K562 (cell line): ENCODE data around the gene PODN. TPM values are rescaled to one million over a fixed set of nuclear protein-coding genes. Genes with fewer than 3 reads are reported as not detected.

ENCODE experiments used
- ARID2 ChIP-seq: fragments of 450-650 bp; IDR thresholded peaks from 2 replicates; pipeline ENCODE4 v1.6.1; 2017; ENCODE audit warnings: antibody characterized with exemption, mild to moderate bottlenecking
- BCOR ChIP-seq: fragments of 450-650 bp; IDR thresholded peaks from 2 replicates; pipeline ENCODE4 v1.6.1; 2016
- CBX3 ChIP-seq, 2 experiments: IDR thresholded peaks; 1 replicate in 1 of 2; 2 replicates in 1 of 2; pipeline ENCODE4 v1.6.1; 2012; ENCODE audit warnings: inconsistent platforms in 2 of 2, low read length in 2 of 2, borderline replicate concordance in 1 of 2, control low read depth in 1 of 2
- CHD1 ChIP-seq: fragments of 200-600 bp; sonication (generic); IDR thresholded peaks from one replicate; pipeline ENCODE4 v1.6.1; 2012; ENCODE audit warnings: mild to moderate bottlenecking, moderate library complexity, low read length, inconsistent platforms
- CREBBP ChIP-seq: IDR thresholded peaks from one replicate; pipeline ENCODE4 v1.6.1; 2012; ENCODE audit warnings: low read depth, mild to moderate bottlenecking, control low read depth, inconsistent platforms, low read length
- DMBX1 ChIP-seq: fragments of 250-450 bp; sonication (Bioruptor Pico); IDR thresholded peaks from 2 replicates; pipeline ENCODE4 v1.8.0; 2022; ENCODE audit warnings: inconsistent platforms, mild to moderate bottlenecking, moderate library complexity, borderline replicate concordance
- FIP1L1 ChIP-seq: fragments of 200-400 bp; formaldehyde crosslinking; IDR thresholded peaks from 2 replicates; pipeline ENCODE4 v1.6.1; 2018; ENCODE audit warnings: mild to moderate bottlenecking, low read depth, low read length; ENCODE audit not compliant: poor library complexity, severe bottlenecking
- GABPB1 ChIP-seq: sonication (generic); formaldehyde crosslinking; IDR thresholded peaks from 2 replicates; pipeline ENCODE4 v1.8.0; 2022; ENCODE audit warnings: mild to moderate bottlenecking, missing genetic modification reagents
- HCFC1 ChIP-seq: IDR thresholded peaks from 2 replicates; pipeline ENCODE4 v1.6.1; 2012; ENCODE audit warnings: low read depth, low read length, improper control_type of control experiment
- HDAC2 ChIP-seq: fragments of 450-650 bp; IDR thresholded peaks from 2 replicates; pipeline ENCODE4 v1.6.1; 2016; ENCODE audit warnings: mild to moderate bottlenecking
- HSF4 ChIP-seq: fragments of 250-450 bp; sonication (Bioruptor Pico); IDR thresholded peaks from 2 replicates; pipeline ENCODE4 v2.1.2; 2022; ENCODE audit warnings: mild to moderate bottlenecking, moderate library complexity, borderline replicate concordance
- KDM1A ChIP-seq, 2 experiments: fragments of 450-650 bp; IDR thresholded peaks; 2 replicates each; pipeline ENCODE4 v1.6.1; 2016; ENCODE audit warnings: mild to moderate bottlenecking in 2 of 2
- MEF2D ChIP-seq: conservative IDR thresholded peaks from 2 replicates; pipeline ENCODE4 v1.6.1; 2016; ENCODE audit warnings: low read depth, missing genetic modification characterization, missing compliant biosample characterization
- NR4A1 ChIP-seq, 2 experiments: fragments of 250-450 bp in 1 of 2; fragments of 450-650 bp in 1 of 2; sonication (Bioruptor Pico) in 1 of 2; IDR thresholded peaks; 2 replicates each; pipeline versions ENCODE4 v1.4.0 to v1.6.1; 2016 to 2020; ENCODE audit warnings: mild to moderate bottlenecking in 2 of 2, missing compliant biosample characterization in 1 of 2, missing genetic modification characterization in 1 of 2, moderate library complexity in 1 of 2
- PML ChIP-seq: IDR thresholded peaks from 2 replicates; pipeline ENCODE4 v1.6.1; 2012; ENCODE audit warnings: low read length, inconsistent platforms
- PRMT5 ChIP-seq: sonication (generic); formaldehyde crosslinking; IDR thresholded peaks from 2 replicates; pipeline ENCODE4 v1.5.0; 2020; ENCODE audit warnings: missing genetic modification reagents
- PTTG1 ChIP-seq: fragments of 450-650 bp; IDR thresholded peaks from 2 replicates; pipeline ENCODE4 v1.6.1; 2016; ENCODE audit warnings: low read depth, mild to moderate bottlenecking, missing genetic modification characterization, missing compliant biosample characterization
- RAD51 ChIP-seq: fragments of 450-650 bp; IDR thresholded peaks from 2 replicates; pipeline ENCODE4 v1.7.1; 2016; ENCODE audit warnings: low read depth, mild to moderate bottlenecking, borderline replicate concordance
- RFX1 ChIP-seq: fragments of 450-650 bp; IDR thresholded peaks from 2 replicates; pipeline ENCODE4 v1.6.1; 2016; ENCODE audit warnings: mild to moderate bottlenecking, moderate library complexity
- SMAD1 ChIP-seq: fragments of 150-350 bp; IDR thresholded peaks from 2 replicates; pipeline ENCODE4 v1.6.1; 2014; ENCODE audit warnings: low read length, low read depth; ENCODE audit not compliant: partially characterized antibody
- ZNF316 ChIP-seq: fragments of 450-650 bp; IDR thresholded peaks from 2 replicates; pipeline ENCODE4 v1.6.1; 2016
- ZNF41 ChIP-seq: fragments of 250-450 bp; sonication (Bioruptor Pico); conservative IDR thresholded peaks from 2 replicates; pipeline ENCODE4 v1.4.0; 2020; ENCODE audit warnings: mild to moderate bottlenecking
- ZNF583 ChIP-seq: fragments of 250-450 bp; sonication (Bioruptor Pico); IDR thresholded peaks from 2 replicates; pipeline ENCODE4 v1.4.0; 2020
- ZNF740 ChIP-seq, 3 experiments: fragments of 200-800 bp in 1 of 3; sonication (Bioruptor generic) in 1 of 3; sonication (generic) in 1 of 3; formaldehyde crosslinking in 1 of 3; IDR thresholded peaks; 2 replicates each; pipeline versions ENCODE4 v1.6.1 to v1.8.0; 2016 to 2022; ENCODE audit warnings: mild to moderate bottlenecking in 2 of 3, missing compliant biosample characterization in 2 of 3, missing genetic modification characterization in 2 of 3, missing genetic modification reagents in 1 of 3
- polyA plus RNA-seq, 8 experiments: library from polyadenylated mRNA; depleted of rRNA in 4 of 8; stranded (reverse) in 5 of 8; unstranded in 3 of 8; fragments of >200 nt; fragmentation: Nextera tagmentation in 2 of 8; fragmentation: Illumina TruSeq in 1 of 8; extraction: Ambion mirVana in 2 of 8; extraction: Trizol in 1 of 8; gene quantifications; 2 replicates each; pipeline versions ENCODE4 v1.2.1 to v1.2.3, GENCODE V29; 2011 to 2014; ENCODE audit warnings: inconsistent platforms in 1 of 8, missing spikeins in 1 of 8
- total RNA-seq, 7 experiments: library from RNA; depleted of rRNA in 6 of 7; stranded (reverse); fragments of >200 nt in 6 of 7; fragmentation: Illumina TruSeq in 2 of 7; extraction: Trizol in 2 of 7; gene quantifications; 2 replicates each; pipeline versions ENCODE4 v1.2.1 to v1.2.3, GENCODE V29; 2011 to 2021; ENCODE audit warnings: low replicate concordance in 1 of 7
- TF ChIP-seq, protein P1 (sequence below): sonication (generic); formaldehyde crosslinking; IDR thresholded peaks from 2 replicates; pipeline ENCODE4 v1.8.0; 2023; ENCODE audit warnings: mild to moderate bottlenecking, missing genetic modification reagents

The PODN gene
- total and polyA plus RNA-seq, 9 of the 15 experiments (the other 6 are each of a cell fraction or from before 2014, with no cell fraction given) = not detected

DNA sequence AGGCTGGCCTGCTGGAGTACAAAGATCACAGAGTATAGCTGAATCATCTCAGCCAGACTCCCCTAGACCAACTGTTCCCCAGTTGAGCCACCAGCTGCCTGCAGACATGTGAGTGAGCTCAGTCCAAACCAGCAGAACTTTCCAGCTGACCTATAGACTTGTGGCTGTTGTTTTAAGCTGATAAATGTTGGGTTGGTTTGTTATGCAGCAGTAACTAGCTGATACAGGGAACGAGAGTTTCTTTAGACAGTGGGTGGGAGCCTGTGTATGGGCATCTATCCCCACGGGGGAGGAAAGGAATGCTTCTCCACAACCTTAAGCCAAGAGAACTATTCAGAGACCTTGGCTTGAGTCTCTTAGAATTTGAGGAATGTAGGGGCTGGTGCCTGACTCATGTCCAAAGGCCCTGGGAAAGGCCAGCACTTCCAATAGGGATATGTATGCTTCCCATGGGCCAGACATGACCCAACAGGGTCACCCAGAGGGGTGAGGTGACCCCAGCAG lies 50.3 kb downstream of the PODN start (continued):
- no peak for TF ChIP-seq HSF4 (CRISPR knock-in tag)
- no peak for TF ChIP-seq DMBX1
- TF ChIP-seq ZNF316 = no peak
- no peak for TF ChIP-seq MEF2D (tag)
- no peak for TF ChIP-seq PTTG1 (tag)
- no peak for TF ChIP-seq FIP1L1
- TF ChIP-seq ZNF41 = 0 out of 2 replicates have a peak, but pooled peaks have one; percentile 18
- TF ChIP-seq ZNF740 (CRISPR knock-in tag; IDR thresholded peaks at IDR 0.05) = no peak
- no peak for TF ChIP-seq ZNF740 (tag; IDR thresholded peaks at IDR 0.05)
- TF ChIP-seq RAD51 = no peak
- TF ChIP-seq GABPB1 (CRISPR knock-in tag) = no peak
- TF ChIP-seq CREBBP = no peak
- TF ChIP-seq ARID2 = no peak
- peak; percentile 88 for TF ChIP-seq BCOR
- TF ChIP-seq, protein P1, sequence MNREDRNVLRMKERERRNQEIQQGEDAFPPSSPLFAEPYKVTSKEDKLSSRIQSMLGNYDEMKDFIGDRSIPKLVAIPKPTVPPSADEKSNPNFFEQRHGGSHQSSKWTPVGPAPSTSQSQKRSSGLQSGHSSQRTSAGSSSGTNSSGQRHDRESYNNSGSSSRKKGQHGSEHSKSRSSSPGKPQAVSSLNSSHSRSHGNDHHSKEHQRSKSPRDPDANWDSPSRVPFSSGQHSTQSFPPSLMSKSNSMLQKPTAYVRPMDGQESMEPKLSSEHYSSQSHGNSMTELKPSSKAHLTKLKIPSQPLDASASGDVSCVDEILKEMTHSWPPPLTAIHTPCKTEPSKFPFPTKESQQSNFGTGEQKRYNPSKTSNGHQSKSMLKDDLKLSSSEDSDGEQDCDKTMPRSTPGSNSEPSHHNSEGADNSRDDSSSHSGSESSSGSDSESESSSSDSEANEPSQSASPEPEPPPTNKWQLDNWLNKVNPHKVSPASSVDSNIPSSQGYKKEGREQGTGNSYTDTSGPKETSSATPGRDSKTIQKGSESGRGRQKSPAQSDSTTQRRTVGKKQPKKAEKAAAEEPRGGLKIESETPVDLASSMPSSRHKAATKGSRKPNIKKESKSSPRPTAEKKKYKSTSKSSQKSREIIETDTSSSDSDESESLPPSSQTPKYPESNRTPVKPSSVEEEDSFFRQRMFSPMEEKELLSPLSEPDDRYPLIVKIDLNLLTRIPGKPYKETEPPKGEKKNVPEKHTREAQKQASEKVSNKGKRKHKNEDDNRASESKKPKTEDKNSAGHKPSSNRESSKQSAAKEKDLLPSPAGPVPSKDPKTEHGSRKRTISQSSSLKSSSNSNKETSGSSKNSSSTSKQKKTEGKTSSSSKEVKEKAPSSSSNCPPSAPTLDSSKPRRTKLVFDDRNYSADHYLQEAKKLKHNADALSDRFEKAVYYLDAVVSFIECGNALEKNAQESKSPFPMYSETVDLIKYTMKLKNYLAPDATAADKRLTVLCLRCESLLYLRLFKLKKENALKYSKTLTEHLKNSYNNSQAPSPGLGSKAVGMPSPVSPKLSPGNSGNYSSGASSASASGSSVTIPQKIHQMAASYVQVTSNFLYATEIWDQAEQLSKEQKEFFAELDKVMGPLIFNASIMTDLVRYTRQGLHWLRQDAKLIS (CRISPR knock-in tag) = no peak
- TF ChIP-seq SMAD1 = no peak
- TF ChIP-seq PML = no peak
- TF ChIP-seq PRMT5 (CRISPR knock-in tag) = no peak
- TF ChIP-seq ZNF583 (CRISPR knock-in tag) = no peak
- TF ChIP-seq HCFC1 = no peak
- TF ChIP-seq KDM1A (IDR thresholded peaks at IDR 0.05) = peak; percentile 31 to 68; a peak in 2 of 4 replicates
- TF ChIP-seq NR4A1 (CRISPR knock-in tag; IDR thresholded peaks at IDR 0.05) = no peak
- no peak for TF ChIP-seq NR4A1 (tag; IDR thresholded peaks at IDR 0.05)
- no peak for TF ChIP-seq CHD1
- peak in 1 of 2 experiments; percentile 85; a peak in 2 of 3 replicates for TF ChIP-seq CBX3 (IDR thresholded peaks at IDR 0.05; ENCODE audit: borderline replicate concordance in 1 of 2, low read length in 2 of 2)
- TF ChIP-seq RFX1 = no peak
- peak; percentile 39; the same call in 1 of the 2 replicates for TF ChIP-seq HDAC2
